Stomach smooth muscle (tissue), 2 donors: ENCODE data around the gene OR11H12.
"Not testable (repeated sequence)": the region's sequence is repeated elsewhere in the genome, so short reads cannot be mapped to it uniquely, and the experiment has no call there.

Source experiments
- H3K27ac ChIP-seq: one replicate; pipeline ENCODE4 v1.7.0; 2013; ENCODE audit warnings: mild to moderate bottlenecking, low read length, inconsistent platforms
- H3K27me3 ChIP-seq, 2 donors: one replicate each; pipeline ENCODE4 v1.7.0; 2013; ENCODE audit warnings: low read length in 2 of 2; ENCODE audit not compliant: insufficient read depth in 2 of 2, control insufficient read depth in 1 of 2
- H3K36me3 ChIP-seq, 2 donors: one replicate each; pipeline ENCODE4 v1.7.0; 2013; ENCODE audit warnings: low read length in 2 of 2; ENCODE audit not compliant: control insufficient read depth in 2 of 2, insufficient read depth in 2 of 2
- H3K4me1 ChIP-seq: one replicate; pipeline ENCODE4 v1.7.0; 2013; ENCODE audit warnings: low read length; ENCODE audit not compliant: control insufficient read depth, insufficient read depth
- H3K4me3 ChIP-seq, 2 donors: one replicate each; pipeline ENCODE4 v1.7.0; 2013; ENCODE audit warnings: low read length in 2 of 2
- H3K9ac ChIP-seq, 2 donors: one replicate each; pipeline ENCODE4 v1.7.0; 2013; ENCODE audit warnings: low read length in 2 of 2, mild to moderate bottlenecking in 1 of 2
- H3K9me3 ChIP-seq, 2 donors: one replicate each; pipeline ENCODE4 v1.7.0; 2013; ENCODE audit warnings: low read length in 2 of 2; ENCODE audit not compliant: control insufficient read depth in 2 of 2
- donor health status: healthy.
- donor health status: Pancreatic carcinoma.

The OR11H12 gene, protein sequence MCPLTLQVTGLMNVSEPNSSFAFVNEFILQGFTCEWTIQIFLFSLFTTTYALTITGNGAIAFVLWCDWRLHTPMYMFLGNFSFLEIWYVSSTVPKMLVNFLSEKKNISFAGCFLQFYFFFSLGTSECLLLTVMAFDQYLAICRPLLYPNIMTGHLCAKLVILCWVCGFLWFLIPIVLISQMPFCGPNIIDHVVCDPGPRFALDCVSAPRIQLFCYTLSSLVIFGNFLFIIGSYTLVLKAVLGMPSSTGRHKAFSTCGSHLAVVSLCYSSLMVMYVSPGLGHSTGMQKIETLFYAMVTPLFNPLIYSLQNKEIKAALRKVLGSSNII

DNA sequence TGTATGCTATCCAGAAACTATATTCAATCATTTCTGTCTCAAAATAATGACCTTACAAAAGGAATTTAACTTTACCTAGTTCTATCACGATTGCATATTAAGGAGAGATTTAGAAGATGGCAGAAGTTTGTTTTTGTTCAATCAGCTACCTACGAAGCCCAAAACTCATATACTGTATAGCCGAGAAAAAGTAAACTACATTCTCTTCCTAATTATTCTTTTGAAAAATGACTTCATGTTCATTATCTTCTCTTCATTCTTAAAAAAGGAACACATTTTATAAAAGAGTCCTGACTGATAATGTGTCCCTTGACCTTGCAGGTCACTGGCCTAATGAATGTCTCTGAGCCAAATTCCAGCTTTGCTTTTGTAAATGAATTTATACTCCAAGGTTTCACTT is at the start of gene OR11H12:
TSS of gene OR11H12 (plus strand) at position 301 of the 400 bp plus-strand sequence. CDS start at position 301, 0 bp downstream.
- H3K4me1 ChIP-seq, H3K27ac ChIP-seq, H3K4me3 ChIP-seq, H3K9me3 ChIP-seq, H3K36me3 ChIP-seq, H3K9ac ChIP-seq, H3K27me3 ChIP-seq: not testable (repeated sequence)

DNA sequence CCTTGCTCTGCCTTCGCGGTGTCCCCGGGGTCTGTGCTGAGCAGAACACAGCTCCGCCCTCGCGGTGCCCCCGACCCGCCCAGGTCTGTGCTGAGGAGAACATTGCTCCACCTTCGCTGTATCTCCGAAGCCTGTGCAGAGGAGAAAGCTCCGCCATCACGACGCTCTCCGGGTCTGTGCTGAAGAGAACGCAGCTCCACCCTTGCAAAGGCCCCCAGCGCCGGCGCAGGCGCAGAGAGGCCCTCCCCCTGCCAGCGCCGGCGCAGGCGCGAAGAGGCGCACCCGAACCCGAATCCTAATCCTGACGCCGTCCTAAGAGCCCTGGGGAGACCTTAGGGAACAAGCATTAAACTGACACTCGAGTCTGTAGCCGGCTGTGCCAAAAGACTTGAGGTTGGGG is 18.0 kb upstream of the OR11H12 start:
- H3K27me3 ChIP-seq, H3K4me3 ChIP-seq, H3K9me3 ChIP-seq, H3K9ac ChIP-seq, H3K36me3 ChIP-seq, H3K4me1 ChIP-seq, H3K27ac ChIP-seq: not testable (repeated sequence)

DNA sequence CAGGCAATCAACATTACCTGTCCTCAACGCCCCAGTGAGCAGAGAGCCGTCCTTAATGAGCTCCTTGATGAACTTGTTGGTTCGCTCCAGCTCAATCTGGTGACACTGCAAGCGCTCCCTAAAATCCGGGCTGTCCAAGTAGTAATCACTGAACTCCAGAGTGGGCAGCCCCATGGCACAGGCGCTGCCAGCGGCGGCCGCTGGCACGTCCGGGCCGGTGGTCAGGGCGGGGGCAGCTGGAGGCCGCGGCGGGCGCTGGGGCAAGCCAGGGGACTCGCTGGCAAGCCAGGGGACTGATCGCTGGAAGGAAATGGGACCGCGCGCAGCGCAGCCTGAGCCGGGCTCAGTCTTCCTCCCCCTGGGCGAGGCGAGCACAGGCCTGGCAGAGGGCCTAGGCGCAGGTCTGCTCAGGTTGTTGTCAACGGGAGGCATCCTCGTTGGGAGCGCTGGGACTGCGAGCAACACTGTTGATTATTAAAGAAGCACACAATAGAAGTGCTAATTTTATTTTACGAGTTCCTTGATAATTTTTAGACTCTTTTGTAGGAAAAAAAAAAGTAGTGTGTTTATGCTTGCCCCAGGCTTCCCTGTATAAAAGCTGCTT is 25.8 kb downstream of the OR11H12 start:
- H3K27ac ChIP-seq, H3K4me1 ChIP-seq, H3K4me3 ChIP-seq, H3K27me3 ChIP-seq, H3K36me3 ChIP-seq, H3K9me3 ChIP-seq, H3K9ac ChIP-seq: not testable (repeated sequence)

DNA sequence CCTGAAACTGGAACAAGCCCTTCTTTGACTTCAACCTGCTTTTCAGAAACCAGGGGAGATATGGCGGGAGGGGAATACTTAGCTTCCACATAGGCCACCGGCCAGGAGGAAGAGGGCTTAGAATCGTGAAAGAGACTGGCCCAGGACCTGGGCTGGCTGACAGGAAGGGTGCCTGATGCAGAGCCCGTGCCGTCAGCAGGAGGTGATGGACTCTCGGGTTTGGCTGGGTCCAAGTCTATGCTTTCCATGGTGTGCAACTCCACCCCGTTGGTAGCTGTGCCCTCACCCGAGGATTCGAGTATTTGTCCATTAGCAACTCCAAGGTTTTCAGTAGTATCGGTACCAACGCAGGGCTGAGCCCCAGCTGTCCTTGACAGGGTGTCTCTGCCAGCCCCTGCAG is 35.1 kb downstream of the OR11H12 start:
- not testable (repeated sequence) for H3K9me3 ChIP-seq, H3K36me3 ChIP-seq, H3K27ac ChIP-seq, H3K9ac ChIP-seq, H3K4me1 ChIP-seq, H3K27me3 ChIP-seq, H3K4me3 ChIP-seq

DNA sequence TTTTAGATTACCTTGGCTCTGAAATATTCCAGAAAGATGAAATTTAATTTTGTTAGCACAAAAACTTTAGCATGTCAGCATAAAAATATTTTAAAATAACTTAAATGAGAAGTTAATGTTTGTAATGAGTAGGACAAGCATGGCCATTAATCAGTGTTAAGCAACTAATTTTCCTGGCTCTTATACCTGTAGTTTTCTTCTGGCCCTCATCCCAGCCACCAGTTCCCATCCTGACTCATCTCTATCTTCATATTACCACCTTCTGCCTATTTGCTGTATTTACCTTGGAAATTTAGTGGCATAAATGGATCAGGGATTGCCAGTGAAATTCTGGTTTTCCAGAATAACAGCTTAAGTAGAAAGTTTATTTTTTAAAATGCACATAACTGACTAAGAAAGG is 37.1 kb downstream of the OR11H12 start:
- H3K27me3 ChIP-seq, H3K4me3 ChIP-seq, H3K4me1 ChIP-seq, H3K9me3 ChIP-seq, H3K36me3 ChIP-seq, H3K9ac ChIP-seq, H3K27ac ChIP-seq: not testable (repeated sequence)

DNA sequence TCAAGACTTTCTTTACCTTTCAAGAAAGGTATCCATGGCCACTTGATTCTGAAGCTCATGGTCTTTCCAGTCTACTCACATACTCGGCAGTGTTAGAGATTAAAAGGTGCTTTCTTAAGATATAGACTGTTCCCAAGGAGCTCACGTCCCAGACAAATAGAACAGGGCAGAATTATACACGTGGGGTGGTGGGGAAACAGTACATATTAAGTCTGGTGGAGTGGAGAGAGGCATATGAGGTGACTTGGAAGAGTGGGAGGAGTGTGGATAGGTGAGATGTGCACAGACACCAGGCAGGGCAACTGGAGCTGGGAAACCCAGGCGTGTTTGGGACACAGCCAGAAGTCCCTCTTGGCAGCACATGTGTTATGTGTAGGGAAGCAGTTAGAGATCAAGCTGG is 37.9 kb downstream of the OR11H12 start:
- not testable (repeated sequence) for H3K27ac ChIP-seq, H3K9me3 ChIP-seq, H3K4me1 ChIP-seq, H3K36me3 ChIP-seq, H3K4me3 ChIP-seq, H3K27me3 ChIP-seq, H3K9ac ChIP-seq

DNA sequence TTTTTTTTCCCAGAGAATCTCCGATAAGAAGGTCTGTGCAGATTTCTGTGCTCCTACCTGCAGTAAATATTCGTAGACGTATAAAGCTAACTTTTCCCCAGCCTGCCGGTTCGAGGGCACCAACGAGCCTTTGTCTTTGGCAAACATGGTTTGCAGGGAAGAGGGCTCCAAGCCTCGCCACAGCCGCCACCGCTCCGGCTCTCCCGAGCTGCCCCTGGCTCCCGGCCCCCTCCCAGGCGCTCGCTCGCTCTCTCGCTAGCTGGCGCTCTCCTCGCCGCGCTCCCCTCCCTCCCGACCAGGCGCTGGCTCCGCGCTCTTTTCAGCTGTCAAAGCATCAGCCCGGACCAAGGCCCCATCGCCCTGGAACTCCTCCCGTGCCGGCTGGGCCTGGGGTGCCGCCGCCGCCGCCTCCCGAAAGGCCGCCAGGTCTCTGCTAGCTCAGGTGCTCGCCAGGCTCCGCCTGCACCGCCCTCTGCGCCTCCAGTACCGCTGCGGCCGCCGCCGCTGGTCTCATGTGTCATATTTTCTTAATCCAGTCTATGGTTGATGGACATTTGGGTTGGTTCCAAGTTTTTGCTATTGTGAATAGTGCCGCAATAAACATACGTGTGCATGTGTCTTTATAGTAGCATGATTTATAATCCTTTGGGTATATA is 45.3 kb downstream of the OR11H12 start:
- not testable (repeated sequence) for H3K9me3 ChIP-seq, H3K4me1 ChIP-seq, H3K27me3 ChIP-seq, H3K27ac ChIP-seq, H3K4me3 ChIP-seq, H3K36me3 ChIP-seq, H3K9ac ChIP-seq
